HCT116 (cell line): ENCODE results near the gene CDK19.

Source experiments
- CTCF ChIP-seq, 3 experiments: fragments of 200-600 bp in 1 of 3; sonication (generic) in 1 of 3; IDR thresholded peaks in 2 of 3; conservative IDR thresholded peaks in 1 of 3; 2 replicates each; pipeline ENCODE4 v1.5.1; 2012 to 2017; ENCODE audit warnings: low read depth in 2 of 3, low read length in 2 of 3, antibody characterized with exemption in 1 of 3, borderline replicate concordance in 1 of 3, control low read depth in 1 of 3, mild to moderate bottlenecking in 1 of 3, mixed read lengths in 1 of 3, mixed run types in 1 of 3, moderate library complexity in 1 of 3; ENCODE audit not compliant: insufficient read depth in 1 of 3
- ELF1 ChIP-seq: IDR thresholded peaks from 2 replicates; pipeline ENCODE4 v1.6.1; 2012; ENCODE audit warnings: low read depth, borderline replicate concordance
- EZH2 ChIP-seq: fragments of 200-600 bp; sonication (generic); IDR thresholded peaks from 2 replicates; pipeline ENCODE4 v1.6.1; 2017; ENCODE audit warnings: antibody characterized with exemption, mixed run types
- JUND ChIP-seq: IDR thresholded peaks from 2 replicates; pipeline ENCODE4 v1.6.1; 2012
- POLR2A ChIP-seq: IDR thresholded peaks from 2 replicates; pipeline ENCODE4 v1.7.0; 2011; ENCODE audit warnings: borderline replicate concordance; ENCODE audit not compliant: insufficient read depth, insufficient read length; ENCODE audit errors: extremely low read depth
- POLR2AphosphoS5 ChIP-seq: IDR thresholded peaks from 2 replicates; pipeline ENCODE4 v1.6.1; 2011; ENCODE audit warnings: mild to moderate bottlenecking, low read depth, low read length, moderate library complexity
- SIN3A ChIP-seq: IDR thresholded peaks from 2 replicates; pipeline ENCODE4 v1.6.1; 2012; ENCODE audit warnings: low read depth
- SP1 ChIP-seq: IDR thresholded peaks from 2 replicates; pipeline ENCODE4 v1.6.1; 2012; ENCODE audit warnings: low read depth
- YY1 ChIP-seq: IDR thresholded peaks from 2 replicates; pipeline ENCODE4 v1.6.1; 2011; ENCODE audit warnings: low read length, low read depth, moderate library complexity, mild to moderate bottlenecking; ENCODE audit not compliant: insufficient replicate concordance; ENCODE audit errors: extremely low read depth

GRCh38 chr6:110738899-110739365 is 76.3 kb downstream of the CDK19 start:
- no peak for TF ChIP-seq ELF1
- no peak for TF ChIP-seq POLR2A
- TF ChIP-seq SP1: no peak
- no peak for TF ChIP-seq CTCF (IDR thresholded peaks at IDR 0.05 in 2 of 3, conservative IDR thresholded peaks at IDR 0.05 in 1 of 3; ENCODE audit: borderline replicate concordance in 1 of 3, insufficient read depth in 1 of 3, low read depth in 2 of 3, low read length in 2 of 3)
- TF ChIP-seq YY1: no peak
- no peak for TF ChIP-seq SIN3A
- TF ChIP-seq POLR2AphosphoS5: no peak
- TF ChIP-seq EZH2: no peak
- no peak for TF ChIP-seq JUND
